Stimulated activated CD4-positive, alpha-beta T cell treated with anti-CD3 and anti-CD28 coated beads, Interleukin-15, amount 100 ng/mL, for 1 hour (primary cell): ENCODE data around the gene UPK3B.
"Not testable (repeated sequence)": the region's sequence is repeated elsewhere in the genome, so short reads cannot be mapped to it uniquely, and the experiment has no call there.

Experiments
- DNase-seq, 2 donors: peaks; one replicate each; pipeline ENCODE4 v3.0.0-alpha.2; 2020; ENCODE audit warnings: low read depth in 1 of 2, low spot score in 1 of 2

Gene UPK3B

DNA sequence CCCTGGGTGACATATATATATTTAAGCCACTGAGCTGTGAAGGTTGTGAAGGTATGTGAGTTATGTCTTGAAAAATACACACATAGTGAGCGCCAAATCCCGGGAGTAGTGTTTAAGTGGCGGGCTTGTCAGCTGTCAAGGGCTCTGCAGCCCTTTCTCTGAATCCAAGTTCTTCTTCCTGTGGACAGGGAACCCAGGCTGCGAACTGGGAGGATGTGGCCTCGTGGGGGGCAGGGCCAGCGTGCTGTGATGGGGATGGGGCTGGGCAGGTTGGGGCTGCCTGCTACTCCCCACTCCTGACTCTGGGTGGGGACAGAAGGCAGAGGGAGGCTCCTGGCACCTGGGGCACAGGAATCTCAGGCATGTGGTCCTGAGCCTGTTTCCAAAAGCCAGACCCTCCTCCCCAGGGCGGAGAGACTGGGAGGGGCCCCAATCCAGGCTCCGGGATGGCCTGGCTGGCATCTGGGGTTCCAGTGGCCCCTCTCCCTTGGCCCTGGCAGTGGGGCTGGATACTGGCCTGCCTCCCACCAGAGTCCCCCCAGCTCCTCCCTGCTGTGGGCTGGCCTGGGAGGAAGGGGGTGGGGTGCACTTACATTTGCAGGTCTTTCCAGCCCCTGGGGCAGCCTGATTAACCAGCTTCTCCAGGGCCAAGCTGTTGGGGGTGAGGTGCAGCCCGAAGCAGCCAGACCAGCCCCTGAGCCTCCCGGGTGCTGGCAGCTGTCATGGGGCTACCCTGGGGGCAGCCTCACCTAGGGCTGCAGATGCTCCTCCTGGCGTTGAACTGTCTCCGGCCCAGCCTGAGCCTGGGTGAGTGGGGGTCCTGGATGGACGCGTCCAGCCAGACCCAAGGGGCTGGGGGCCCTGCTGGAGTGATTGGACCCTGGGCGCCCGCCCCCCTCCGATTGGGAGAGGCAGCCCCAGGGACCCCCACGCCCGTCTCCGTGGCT is at the start of gene UPK3B:
UPK3B (plus strand) TSS at position 622 of the 947 bp plus-strand sequence; CDS start at position 723, 101 bp downstream.
- no peak for DNase-seq

DNA sequence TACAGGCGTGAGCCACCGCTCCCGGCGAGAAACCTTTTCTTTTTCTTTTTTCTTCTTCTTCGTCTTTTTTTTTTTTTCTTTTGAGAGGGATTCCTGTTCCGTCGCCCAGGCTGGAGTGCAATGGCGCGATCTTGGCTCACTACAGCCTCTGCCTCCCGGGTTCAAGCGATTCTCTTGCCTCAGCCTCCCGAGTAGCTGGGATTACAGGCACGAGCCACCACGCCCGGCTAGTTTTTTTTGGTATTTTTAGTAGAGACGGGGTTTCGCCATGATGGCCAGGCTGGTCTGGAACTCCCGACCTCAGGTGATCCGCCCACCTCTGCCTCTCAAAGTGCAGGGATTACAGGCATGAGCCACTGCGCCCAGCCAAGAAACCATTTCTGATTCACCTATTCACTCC is 49.6 kb upstream of the UPK3B start:
- not testable (repeated sequence) for DNase-seq

- peak in 1 of 2 donors; percentile 43 for DNase-seq
Measured at GRCh38 chr7:76461464-76462101, 48.8 kb upstream of the UPK3B start, which contains the start of gene DTX2. Gene DTX2 (plus strand): TSS chr7:76461709. CDS start chr7:76480510, 18,801 bp downstream.

GRCh38 chr7:76462271-76462882 is 48.0 kb upstream of the UPK3B start:
- not testable (repeated sequence) for DNase-seq

GRCh38 chr7:76464959-76465358 is 45.4 kb upstream of the UPK3B start:
- DNase-seq, result not testable (repeated sequence)

GRCh38 chr7:76465950-76466349 is 44.4 kb upstream of the UPK3B start:
- DNase-seq, result not testable (repeated sequence)

DNA sequence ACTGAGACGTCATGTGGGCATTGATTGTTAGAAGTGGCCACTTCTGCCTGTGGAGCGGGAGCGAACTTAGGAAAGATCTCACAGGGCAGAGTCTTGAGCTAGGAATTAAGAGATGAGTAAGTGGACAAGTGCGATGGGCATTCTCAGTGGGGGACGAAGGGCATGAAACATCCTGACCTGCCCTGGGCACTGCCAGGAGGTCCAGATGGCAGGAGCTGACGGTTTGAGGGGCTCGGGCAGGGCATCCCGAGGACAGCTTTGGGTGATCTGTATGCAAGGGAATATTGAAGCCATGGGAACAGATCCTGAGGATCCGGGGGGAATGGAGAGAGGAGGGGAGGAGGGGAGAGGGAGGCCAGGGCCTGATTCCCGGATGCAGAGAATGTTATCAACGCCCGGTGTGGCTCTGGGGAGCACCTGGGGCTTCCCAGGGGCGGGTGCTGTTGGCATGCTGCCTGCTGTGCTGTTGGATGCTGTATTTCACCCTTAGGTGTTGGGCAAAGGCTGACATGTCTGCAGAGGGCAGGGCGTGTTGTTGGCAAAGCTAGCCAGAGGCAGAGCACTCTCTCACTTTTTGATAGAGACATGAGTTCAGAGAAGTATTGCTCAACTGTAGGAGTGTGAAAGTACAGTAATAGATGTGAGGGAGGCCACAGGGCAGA is 42.5 kb upstream of the UPK3B start:
- not testable (repeated sequence) for DNase-seq

DNA sequence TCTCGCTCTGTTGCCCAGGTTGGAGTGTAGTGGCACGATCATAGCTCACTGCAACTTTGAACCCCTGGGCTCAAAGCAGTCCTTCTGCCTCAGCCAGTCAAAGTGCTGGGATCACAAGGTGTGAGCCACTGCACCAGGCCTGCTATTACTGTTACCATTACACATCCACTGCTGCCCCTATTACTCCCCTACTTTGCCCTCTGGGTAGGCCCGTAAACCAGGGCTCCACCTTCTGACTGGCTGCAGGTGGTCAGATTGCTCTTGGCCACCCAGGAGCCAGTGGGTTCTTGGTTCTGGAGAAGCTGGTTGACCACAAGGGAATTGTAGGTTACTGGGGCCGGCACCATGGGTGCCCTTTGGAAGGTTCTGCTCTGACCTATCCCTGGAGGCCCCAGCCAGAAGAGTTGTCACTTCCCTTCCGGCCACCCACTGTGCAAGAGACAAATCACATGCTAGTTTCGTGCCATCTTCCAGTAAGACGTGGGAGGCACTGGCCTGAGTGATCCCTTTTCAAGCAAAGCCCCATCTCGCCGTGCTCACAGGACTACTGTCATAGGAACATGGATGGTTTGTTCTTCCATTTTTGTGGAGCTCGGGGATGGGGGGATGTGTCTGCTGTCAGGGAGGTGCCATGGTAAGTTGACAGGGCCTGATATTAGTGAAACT is 38.7 kb upstream of the UPK3B start:
- not testable (repeated sequence) for DNase-seq

GRCh38 chr7:76473097-76473496 is 37.3 kb upstream of the UPK3B start:
- not testable (repeated sequence) for DNase-seq

DNA sequence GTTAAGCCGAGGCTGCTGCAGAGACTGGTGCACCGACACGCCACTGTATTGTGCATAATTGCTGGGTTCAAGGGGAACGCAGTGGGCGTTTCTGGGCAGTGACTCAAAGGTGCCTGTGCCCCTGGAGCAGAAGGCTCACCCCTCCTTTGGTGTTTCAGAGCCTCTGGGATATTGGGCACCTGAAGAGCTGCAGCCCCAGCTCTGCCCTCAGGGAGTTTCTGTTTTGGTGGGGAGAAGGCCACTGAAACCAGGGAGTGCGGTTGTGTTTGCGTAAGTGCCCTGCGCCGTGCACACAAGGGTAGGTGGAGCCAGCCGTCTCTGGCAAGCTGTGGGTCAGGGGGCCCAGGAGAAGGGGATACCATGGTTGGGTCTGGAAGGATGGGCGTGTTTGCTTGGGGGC is 34.1 kb upstream of the UPK3B start:
- not testable (repeated sequence) for DNase-seq

DNA sequence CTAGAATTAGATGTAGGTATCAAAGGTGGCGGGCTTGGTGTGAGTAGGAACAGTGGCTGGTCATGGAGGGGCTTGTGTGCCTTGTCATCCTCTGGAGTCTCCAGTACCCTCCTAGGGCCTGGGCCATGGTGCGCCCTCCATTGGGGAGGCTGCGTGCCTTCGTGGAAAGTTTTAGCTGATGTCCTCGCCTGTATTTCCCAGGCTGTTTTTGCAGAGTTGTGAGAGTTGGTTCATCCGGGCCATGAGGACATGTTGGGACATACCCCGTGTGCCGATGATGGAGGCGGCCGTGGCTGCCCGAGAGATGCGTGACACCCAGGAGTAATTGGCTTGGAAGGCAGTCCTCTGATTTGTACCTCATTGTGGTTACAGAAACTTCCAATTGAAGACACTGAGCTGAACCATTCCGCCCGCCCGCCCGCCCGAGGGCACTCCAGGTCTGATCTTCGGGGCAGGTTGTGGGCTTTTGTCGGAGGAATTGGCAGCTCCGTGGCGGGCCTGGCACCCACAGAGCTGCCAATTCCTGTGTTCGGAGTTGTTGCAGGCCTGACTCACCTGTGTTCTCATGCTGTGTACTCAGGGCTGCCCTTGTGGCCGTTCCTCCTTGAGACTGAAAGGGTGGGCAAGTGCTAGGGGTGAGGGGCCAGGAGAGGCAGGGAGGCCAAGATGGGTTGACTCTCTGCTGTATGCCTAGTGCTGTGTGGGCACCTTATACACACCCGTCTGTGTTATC is 33.4 kb upstream of the UPK3B start:
- DNase-seq, result not testable (repeated sequence)

- DNase-seq, result not testable (repeated sequence)
Measured at GRCh38 chr7:76479628-76480027, 30.7 kb upstream of the UPK3B start.

GRCh38 chr7:76480403-76481253 is 29.7 kb upstream of the UPK3B start:
- DNase-seq, result not testable (repeated sequence)

DNA sequence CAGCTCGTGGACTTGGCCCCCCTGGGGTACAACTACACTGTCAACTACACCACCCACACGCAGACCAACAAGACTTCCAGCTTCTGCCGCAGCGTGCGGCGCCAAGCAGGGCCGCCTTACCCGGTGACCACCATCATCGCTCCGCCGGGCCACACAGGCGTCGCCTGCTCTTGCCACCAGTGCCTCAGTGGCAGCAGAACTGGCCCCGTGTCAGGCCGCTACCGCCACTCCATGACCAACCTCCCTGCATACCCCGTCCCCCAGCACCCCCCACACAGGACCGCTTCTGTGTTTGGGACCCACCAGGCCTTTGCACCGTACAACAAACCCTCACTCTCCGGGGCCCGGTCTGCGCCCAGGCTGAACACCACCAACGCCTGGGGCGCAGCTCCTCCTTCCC is 27.7 kb upstream of the UPK3B start:
- not testable (repeated sequence) for DNase-seq

DNA sequence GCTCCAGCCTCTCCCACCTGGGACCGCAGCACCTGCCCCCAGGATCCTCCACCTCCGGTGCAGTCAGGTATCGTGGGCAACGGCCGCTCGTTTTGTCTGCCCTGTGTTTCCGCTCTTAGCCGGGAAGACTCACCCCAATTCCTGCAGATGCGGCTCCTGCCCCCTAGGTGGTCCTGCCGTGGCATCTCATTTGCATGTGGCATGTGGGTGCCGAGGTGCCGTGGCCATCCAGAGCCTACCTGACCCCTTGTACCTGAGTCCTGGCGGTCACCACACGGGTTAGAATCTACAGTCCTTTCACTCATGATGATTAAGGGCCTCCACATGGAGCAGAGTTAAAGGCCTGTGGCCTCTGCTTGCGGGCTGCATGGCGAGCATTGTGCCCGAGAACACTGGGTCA is 27.3 kb upstream of the UPK3B start:
- not testable (repeated sequence) for DNase-seq

GRCh38 chr7:76484456-76484855 is 25.9 kb upstream of the UPK3B start:
- DNase-seq, result not testable (repeated sequence)

GRCh38 chr7:76485822-76486610 is 24.3 kb upstream of the UPK3B start:
- DNase-seq, result not testable (repeated sequence)

GRCh38 chr7:76486618-76487017 is 23.7 kb upstream of the UPK3B start:
- DNase-seq, result not testable (repeated sequence)
